GM12801 (cell line): ENCODE results near the gene GSG1L.

Experiments used
- CTCF ChIP-seq: IDR thresholded peaks from one replicate; pipeline ENCODE4 v1.5.1; 2011; ENCODE audit warnings: control low read depth; ENCODE audit not compliant: insufficient read length; ENCODE audit errors: extremely low read depth

The GSG1L gene

GRCh38 chr16:27903046-27903655, 160.4 kb downstream of the GSG1L start:
- TF ChIP-seq CTCF: no peak

DNA sequence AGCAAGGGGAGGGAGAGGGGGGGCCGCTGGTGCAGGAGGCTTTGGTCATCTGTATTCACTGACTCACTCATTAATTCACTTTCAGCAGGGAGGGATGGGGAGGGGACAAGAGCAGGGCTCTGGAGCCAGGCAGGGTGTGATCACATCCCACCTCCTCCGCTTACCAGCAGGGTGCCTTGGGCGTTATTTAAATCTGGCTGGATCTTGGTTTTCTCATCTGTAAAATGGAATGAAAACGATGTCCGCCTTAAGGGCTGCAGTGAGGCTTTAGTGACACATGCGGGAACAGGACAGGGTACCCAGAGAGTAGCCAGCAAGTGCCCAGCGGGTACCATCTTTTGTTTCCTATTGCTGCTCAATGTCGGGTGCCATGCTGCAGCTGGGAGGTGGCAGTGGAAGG, 161.0 kb downstream of the GSG1L start:
- no peak for TF ChIP-seq CTCF

DNA sequence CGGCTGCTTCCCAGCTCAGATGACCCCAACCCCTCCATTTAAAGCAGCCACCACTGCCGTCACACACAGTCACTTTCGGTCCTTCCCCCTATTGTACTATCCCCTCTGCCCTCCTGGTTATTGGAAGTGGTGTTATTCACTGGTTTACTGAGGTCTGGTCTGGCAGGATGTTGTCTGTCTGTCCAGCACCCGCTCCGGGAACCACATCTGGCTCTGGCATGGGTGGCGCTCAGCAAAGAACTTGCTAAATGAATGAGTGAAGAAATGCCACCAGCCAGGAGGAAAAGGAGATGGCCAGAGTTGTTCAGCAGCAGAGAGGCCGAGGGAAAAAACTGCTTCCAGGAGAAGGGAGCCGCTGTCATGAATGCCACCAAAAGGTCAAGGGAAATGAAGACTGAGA, 161.6 kb downstream of the GSG1L start:
- TF ChIP-seq CTCF: no peak

GRCh38 chr16:27899736-27900135, 163.8 kb downstream of the GSG1L start:
- no peak for TF ChIP-seq CTCF

- TF ChIP-seq CTCF: no peak
These were observed 169.1 kb downstream of the GSG1L start for GRCh38 chr16:27894386-27894785.

DNA sequence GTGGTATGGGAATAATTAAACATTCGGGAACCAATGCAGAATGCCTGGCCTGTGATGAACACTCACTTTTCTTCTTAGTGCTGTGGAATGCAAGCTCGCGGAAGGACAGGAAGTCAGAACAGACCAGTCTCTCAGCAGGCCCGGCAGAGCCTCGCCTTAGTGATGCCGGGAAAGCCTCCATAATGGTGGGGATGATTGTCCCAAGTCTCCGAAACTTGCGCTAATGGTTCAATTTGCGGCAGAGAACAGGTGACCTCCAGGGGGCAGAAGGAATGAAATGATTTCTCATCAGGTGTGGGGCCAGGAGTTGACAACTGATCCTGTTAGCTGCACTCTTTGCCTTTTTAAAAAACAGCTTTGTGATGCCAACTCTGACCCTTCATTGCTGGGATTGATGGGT, 170.6 kb downstream of the GSG1L start:
- no peak for TF ChIP-seq CTCF

DNA sequence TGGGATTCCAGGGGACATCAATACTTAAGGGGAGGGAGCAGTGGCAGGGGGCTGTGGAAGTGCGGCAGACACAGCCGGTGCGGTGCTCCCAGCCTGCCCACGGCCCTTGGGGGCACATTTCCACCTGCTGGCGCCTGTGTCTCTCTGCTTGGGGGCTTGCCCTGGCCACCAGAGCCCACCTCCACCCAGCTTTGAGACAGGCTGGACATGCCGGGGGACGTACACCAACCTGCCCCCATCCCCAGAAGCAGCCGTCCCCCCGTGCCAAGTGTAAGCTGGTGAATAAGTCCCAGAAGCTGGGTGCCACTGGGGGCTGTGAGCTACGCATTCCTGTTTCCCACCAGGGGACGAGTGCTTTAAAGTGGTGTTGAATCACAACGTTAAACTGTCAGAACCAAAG, 172.6 kb downstream of the GSG1L start:
- no peak for TF ChIP-seq CTCF
